Colonic mucosa (tissue), 4 donors: ENCODE results near the gene TTL. TPM values are rescaled to one million over a fixed set of nuclear protein-coding genes. Genes with fewer than 3 reads are reported as not detected.

ENCODE experiments used
- DNase-seq: peaks from one replicate; pipeline ENCODE4 v3.0.0-alpha.2; 2020
- H3K27ac ChIP-seq: fragments of 200-600 bp; one replicate; pipeline ENCODE4 v1.8.0; 2021
- H3K27me3 ChIP-seq: fragments of 200-600 bp; one replicate; pipeline ENCODE4 v1.8.0; 2021
- H3K36me3 ChIP-seq: fragments of 200-600 bp; one replicate; pipeline ENCODE4 v1.8.0; 2021
- H3K4me1 ChIP-seq: fragments of 200-600 bp; one replicate; pipeline ENCODE4 v1.8.0; 2021; ENCODE audit warnings: mild to moderate bottlenecking
- H3K4me3 ChIP-seq: fragments of 200-600 bp; one replicate; pipeline ENCODE4 v1.8.0; 2021
- H3K9ac ChIP-seq, 2 donors: one replicate each; pipeline ENCODE4 v1.7.0; 2013; ENCODE audit warnings: control low read depth in 2 of 2, low read depth in 2 of 2, low read length in 2 of 2
- H3K9me3 ChIP-seq: fragments of 200-600 bp; one replicate; pipeline ENCODE4 v1.8.0; 2021
- intact Hi-C: fragments of 100-400 bp; cut with DNase I; formaldehyde crosslinking; loops from one replicate; pipeline ENCODE4 v1.14.1; 2022
- total RNA-seq, 2 donors: library from RNA; stranded (reverse); fragmentation: NEBNext Ultra II Directional in 1 of 2; extraction: Animal tissue kit (Norgen Biotek cat#: 25700) in 1 of 2; gene quantifications; one replicate each; pipeline ENCODE4 v1.2.1, GENCODE V29; 2021
- TF ChIP-seq, protein P1 (sequence below): fragments of 200-600 bp; IDR thresholded peaks from one replicate; pipeline ENCODE4 v1.8.0; 2022; ENCODE audit warnings: antibody characterized with exemption, mild to moderate bottlenecking
- donor health status: healthy.
- donor health status: DM: no; HTN: no; CAD: no.
- donor health status: DM: no; HTN: no; CAD: no.

The TTL gene
- total RNA-seq, 2 donors from 2014 or later = 16.9 to 17.5 TPM

DNA sequence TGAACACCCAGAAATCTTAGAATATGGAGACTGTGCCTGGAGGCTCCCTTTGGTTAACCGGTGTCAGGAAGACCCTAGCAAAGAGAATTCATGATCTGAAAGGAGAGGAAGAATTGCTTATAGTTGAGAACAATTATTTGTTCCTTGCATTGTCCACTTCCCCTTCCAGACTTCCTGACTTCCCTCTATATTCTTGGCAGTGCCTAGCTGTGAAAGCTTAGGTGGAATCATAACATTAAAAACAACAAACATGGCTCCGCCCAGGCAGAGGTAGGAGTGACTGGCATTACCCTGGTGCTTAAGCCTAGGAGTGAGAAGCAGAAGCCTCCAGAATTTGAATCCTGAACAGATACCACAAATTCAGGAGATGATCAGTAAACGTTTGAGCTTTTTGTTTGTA lies 1.9 kb downstream of the TTL start:
- no peaks in the 10 kb centered on the region for H3K27me3 ChIP-seq
- intact Hi-C loops = no loop called here
- H3K9ac ChIP-seq = no peak overlapping the region
- H3K27ac ChIP-seq = no peak overlapping the region
- H3K9me3 ChIP-seq = no peaks in the 10 kb centered on the region
- H3K4me1 ChIP-seq = peaks cover 6% of the 10 kb centered on the region
- TF ChIP-seq, protein P1, sequence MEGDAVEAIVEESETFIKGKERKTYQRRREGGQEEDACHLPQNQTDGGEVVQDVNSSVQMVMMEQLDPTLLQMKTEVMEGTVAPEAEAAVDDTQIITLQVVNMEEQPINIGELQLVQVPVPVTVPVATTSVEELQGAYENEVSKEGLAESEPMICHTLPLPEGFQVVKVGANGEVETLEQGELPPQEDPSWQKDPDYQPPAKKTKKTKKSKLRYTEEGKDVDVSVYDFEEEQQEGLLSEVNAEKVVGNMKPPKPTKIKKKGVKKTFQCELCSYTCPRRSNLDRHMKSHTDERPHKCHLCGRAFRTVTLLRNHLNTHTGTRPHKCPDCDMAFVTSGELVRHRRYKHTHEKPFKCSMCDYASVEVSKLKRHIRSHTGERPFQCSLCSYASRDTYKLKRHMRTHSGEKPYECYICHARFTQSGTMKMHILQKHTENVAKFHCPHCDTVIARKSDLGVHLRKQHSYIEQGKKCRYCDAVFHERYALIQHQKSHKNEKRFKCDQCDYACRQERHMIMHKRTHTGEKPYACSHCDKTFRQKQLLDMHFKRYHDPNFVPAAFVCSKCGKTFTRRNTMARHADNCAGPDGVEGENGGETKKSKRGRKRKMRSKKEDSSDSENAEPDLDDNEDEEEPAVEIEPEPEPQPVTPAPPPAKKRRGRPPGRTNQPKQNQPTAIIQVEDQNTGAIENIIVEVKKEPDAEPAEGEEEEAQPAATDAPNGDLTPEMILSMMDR = no peak
- H3K4me3 ChIP-seq = no peak overlapping the region
- DNase-seq = no peak
- H3K36me3 ChIP-seq = no peaks in the 10 kb centered on the region

- intact Hi-C loops = no loop called here
- Histone ChIP-seq H3K27ac (no peak overlapping the region), H3K27me3 (no peaks in the 10 kb centered on the region), H3K4me3 (no peak overlapping the region), H3K36me3 (no peaks in the 10 kb centered on the region), H3K9me3 (no peaks in the 10 kb centered on the region), H3K9ac (no peak overlapping the region), H3K4me1 (peaks cover 6% of the 10 kb centered on the region)
- DNase-seq = no peak
- TF ChIP-seq, protein P1 = no peak
Observed at GRCh38 chr2:112485849-112486248, 3.9 kb downstream of the TTL start.

GRCh38 chr2:112486895-112487294 lies 4.9 kb downstream of the TTL start:
- Histone ChIP-seq H3K9me3 (no peaks in the 10 kb centered on the region), H3K4me3 (no peak overlapping the region), H3K27me3 (no peaks in the 10 kb centered on the region), H3K9ac (no peak overlapping the region), H3K36me3 (no peaks in the 10 kb centered on the region), H3K4me1 (peaks cover 6% of the 10 kb centered on the region), H3K27ac (no peak overlapping the region)
- DNase-seq = no peak
- TF ChIP-seq, protein P1 = no peak
- intact Hi-C loops = no loop called here

DNA sequence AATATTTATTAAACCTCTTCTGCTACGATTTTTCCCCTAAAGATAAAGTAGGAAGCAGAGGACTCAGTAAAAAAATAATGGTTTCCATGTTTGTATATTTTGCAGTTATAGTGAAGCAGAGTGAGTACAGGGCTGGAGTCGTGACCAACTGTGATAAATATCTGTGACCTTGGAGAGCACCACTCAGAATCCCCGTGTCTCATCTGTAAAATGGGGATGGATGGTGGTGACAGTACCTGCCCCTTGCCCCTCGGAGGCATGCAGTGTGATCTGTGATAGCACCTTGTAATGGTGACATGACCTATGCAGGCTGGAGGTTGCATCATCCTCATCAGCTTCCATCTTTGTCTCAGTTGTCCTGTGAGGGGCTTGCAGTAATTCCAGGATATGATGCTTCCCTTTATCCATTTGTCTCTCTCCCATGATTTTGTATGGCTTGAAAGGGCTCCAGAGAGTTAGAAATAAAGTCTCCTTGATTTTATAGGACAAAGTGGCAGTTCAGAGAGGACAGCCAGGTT lies 5.5 kb downstream of the TTL start:
- intact Hi-C loops = no loop called here
- no peaks in the 10 kb centered on the region for H3K27me3 ChIP-seq
- no peak for DNase-seq

GRCh38 chr2:112488201-112488600 lies 6.2 kb downstream of the TTL start:
- H3K36me3 ChIP-seq = no peaks in the 10 kb centered on the region
- TF ChIP-seq, protein P1 = no peak
- no peaks in the 10 kb centered on the region for H3K9me3 ChIP-seq

More for the DNA sequence above, 5.5 kb downstream of the TTL start:
- H3K9me3 ChIP-seq = no peaks in the 10 kb centered on the region
- no peaks in the 10 kb centered on the region for H3K36me3 ChIP-seq
- no peak overlapping the region for H3K27ac ChIP-seq
- H3K4me1 ChIP-seq = peaks cover 6% of the 10 kb centered on the region
- TF ChIP-seq, protein P1 = no peak
- H3K4me3 ChIP-seq = no peak overlapping the region
- H3K9ac ChIP-seq = no peak overlapping the region

More at GRCh38 chr2:112488201-112488600, 6.2 kb downstream of the TTL start:
- H3K4me1 ChIP-seq = peaks cover 6% of the 10 kb centered on the region
- no peak for DNase-seq
- H3K9ac ChIP-seq = no peak overlapping the region
- no peaks in the 10 kb centered on the region for H3K27me3 ChIP-seq
- no peak overlapping the region for H3K27ac ChIP-seq
- H3K4me3 ChIP-seq = no peak overlapping the region
- intact Hi-C loops = no loop called here
